ENCODE data around the gene NDUFA1.

- no peak for TF ChIP-seq ZNF274 (IDR thresholded peaks at IDR 0.05; ENCODE audit: low read depth, low read length)
- TF ChIP-seq YY1 (IDR thresholded peaks at IDR 0.05; ENCODE audit: insufficient read depth, insufficient read length): peak; percentile 76
- no peak for TF ChIP-seq SUZ12 (IDR thresholded peaks at IDR 0.05; ENCODE audit: extremely low read depth, insufficient read depth, insufficient read length)
Measured at GRCh38 chrX:119852382-119853353, 19.0 kb upstream of the NDUFA1 start, which contains the start of gene UPF3B.

All from NT2/D1 (cell line).